GM12874 (cell line): Measurements from ENCODE around the gene IRAG1.

Experiments used
- CTCF ChIP-seq: IDR thresholded peaks from 2 replicates; pipeline ENCODE4 v1.5.1; 2011; ENCODE audit warnings: low read depth, mild to moderate bottlenecking, control low read depth, low read length, moderate library complexity; ENCODE audit not compliant: insufficient read depth

IRAG1 gene

GRCh38 chr11:10683429-10683828, 10.1 kb downstream of the IRAG1 start:
- no peak for TF ChIP-seq CTCF

GRCh38 chr11:10680956-10681487, 12.5 kb downstream of the IRAG1 start:
- TF ChIP-seq CTCF: no peak

- TF ChIP-seq CTCF: no peak
These were observed 13.9 kb downstream of the IRAG1 start for GRCh38 chr11:10679644-10680043.

GRCh38 chr11:10678101-10678500, 15.5 kb downstream of the IRAG1 start:
- TF ChIP-seq CTCF: no peak

- TF ChIP-seq CTCF: no peak
These were observed 16.6 kb downstream of the IRAG1 start for GRCh38 chr11:10676919-10677318.

GRCh38 chr11:10674911-10675440, 18.6 kb downstream of the IRAG1 start:
- TF ChIP-seq CTCF: no peak

GRCh38 chr11:10674440-10674855, 19.1 kb downstream of the IRAG1 start:
- no peak for TF ChIP-seq CTCF
